GM18867 (cell line): Measurements from ENCODE around the gene EBI3.
"Not testable (repeated sequence)": the region's sequence is repeated elsewhere in the genome, so short reads cannot be mapped to it uniquely, and the experiment has no call there.

Experiments
- ATAC-seq: cut with Tn5 transposase; IDR thresholded peaks from one replicate; pipeline ENCODE4 v1.9.1; 2021; ENCODE audit warnings: mild to moderate bottlenecking, moderate library complexity; ENCODE audit not compliant: unreplicated experiment

Gene EBI3

DNA sequence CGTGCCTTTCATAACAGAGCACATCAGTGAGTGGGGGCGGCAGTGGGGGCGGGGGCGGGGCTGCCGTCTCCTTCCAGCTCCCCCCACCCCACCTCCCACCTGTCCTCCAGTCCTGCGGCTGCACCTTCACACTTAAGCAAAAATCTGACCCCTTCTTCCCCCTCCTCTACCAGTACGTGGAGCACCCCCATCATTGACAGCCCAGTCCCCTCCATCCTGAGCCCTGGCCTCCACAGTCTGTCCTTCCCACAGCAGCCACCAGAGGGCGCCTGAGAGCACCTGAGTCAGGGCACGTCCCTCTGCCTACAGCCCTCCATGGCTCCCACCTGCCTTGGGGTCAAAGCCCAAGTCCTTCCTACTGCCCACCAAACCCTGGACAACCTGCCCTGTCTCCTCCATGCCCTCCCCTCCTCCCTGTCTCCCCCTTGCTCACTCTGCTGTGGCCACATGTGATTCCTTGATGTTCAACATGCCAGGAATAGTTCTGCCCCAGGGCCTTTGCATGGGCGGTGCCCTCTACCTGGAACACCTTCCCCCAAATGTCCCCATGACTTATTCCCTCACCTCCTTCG is 4.0 kb downstream of the EBI3 start:
- no peak for ATAC-seq

DNA sequence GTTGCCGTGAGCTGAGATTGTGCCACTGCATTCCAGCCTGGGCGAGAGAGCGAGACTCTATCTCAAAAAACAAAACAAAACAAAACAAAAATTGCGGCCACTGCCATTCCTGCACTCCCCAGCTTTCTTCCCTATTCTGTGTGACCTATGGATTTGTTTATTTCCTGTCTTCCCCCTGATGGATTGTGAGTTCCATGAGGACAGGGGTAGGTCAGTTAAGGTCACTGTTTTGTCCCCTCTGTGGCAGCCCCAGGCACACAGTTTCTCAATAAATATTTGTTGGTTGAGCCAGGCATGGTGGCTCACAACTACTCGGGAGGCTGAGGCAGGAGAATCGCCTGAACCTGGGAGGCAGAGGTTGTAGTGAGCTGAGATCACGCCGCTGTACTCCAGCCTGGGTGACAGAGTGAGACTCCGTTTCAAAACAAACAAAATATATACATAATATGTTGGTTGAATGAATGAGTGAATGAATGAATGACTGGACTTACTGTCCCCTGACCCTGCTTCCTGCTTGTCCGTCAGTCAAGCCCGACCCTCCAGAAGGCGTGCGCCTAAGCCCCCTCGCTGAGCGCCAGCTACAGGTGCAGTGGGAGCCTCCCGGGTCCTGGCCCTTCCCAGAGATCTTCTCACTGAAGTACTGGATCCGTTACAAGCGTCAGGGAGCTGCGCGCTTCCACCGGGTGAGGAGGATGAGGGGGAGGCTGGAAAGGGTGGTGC is 5.0 kb downstream of the EBI3 start:
- ATAC-seq = no peak

DNA sequence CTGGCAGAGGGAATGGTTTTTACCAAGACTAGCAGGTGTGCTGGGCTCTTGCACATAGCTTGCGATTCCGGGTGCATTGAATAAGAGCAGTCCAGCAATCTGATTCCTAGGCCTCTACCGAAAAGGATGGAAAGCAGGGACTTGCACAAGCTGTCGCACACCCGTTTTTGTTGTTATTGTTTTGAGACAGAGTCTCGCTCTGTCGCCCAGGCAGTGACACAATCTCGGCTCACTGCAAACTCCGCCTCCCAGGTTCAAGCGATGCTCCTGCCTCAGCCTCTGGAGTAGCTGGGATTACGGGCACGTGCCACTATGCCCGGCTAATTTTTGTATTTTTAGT is 5.5 kb downstream of the EBI3 start:
- no peak for ATAC-seq

DNA sequence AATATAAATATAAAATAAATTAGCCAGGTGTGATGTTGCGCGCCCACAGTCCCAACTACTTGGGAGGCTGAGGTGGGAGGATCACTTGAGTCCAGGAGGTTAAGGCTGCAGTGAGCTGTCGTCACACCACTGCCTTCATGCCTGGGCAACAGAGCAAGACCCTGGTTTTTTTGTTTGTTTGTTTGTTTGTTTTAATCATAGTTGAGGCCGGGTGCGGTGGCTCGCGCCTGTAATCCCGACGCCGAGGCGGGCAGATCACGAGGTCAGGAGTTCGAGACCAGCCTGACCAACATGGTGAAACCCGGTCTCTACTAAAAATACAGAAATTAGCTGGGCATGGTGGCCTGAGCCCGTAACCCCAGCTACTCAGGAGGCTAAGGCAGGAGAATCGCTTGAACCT is 8.2 kb downstream of the EBI3 start:
- not testable (repeated sequence) for ATAC-seq

DNA sequence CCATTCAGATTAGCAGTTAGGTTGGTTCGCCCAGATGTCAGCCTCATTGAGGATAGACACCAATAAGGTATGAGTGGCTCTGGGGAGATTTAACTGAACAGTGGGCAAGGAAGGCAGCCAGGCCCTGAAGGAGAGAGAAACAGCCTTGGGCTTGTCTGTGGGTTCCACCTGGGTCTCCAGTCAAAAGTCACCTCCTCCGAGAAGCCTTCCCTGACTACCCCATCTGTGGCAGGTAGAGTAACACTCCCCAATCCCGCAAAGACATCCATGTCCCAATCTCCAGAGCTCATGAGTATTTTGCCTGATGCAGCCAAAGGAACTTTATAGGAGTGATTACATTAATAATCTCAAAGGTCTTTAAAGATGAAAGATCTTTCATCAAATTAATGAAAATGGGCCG is 9.5 kb downstream of the EBI3 start:
- no peak for ATAC-seq

DNA sequence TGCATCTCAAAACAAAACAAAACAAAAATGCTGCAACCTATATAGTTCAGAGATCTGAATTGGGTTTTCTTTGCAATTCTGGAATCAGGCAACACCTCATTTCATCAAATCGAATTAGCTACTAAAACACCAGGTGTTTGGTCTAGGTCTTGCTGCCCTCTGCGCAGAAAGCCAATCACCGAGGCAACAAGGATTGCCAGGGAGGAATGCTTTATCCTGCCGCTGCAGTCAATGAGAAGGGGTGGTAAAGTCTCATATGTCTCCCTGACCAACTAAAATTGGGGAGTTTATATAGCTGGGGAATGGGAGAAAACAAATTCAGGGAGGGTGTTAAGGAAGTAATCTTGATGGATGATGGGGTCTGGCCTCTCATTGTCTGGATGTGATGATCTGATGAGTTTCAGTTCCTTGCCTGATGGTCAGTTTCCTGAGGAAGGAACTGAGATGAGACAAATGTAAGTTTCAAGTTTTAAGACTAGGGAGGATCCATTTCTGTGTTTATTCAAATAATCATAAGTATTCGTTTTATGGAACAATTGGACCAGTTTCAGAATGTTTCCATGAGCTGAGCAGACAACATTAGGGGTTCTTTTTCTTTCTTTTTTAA is 12.6 kb downstream of the EBI3 start:
- no peak for ATAC-seq

DNA sequence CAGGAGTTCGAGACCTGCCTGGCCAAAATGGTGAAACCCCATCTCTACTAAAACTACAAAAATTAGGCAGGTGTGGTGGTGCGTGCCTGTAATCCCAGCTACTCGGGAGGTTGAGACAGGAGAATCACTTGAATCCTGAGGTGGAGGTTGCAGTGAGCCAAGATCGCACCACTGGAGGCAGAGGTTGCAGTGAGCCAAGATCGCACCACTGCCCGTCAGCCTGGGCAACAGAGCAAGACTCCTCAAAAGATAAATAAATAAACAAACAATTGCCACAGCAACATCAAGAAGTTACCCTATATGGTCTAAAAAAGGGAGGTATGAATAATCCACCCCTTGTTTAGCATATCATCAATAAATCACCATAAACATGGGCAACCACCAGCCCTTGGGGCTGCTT is 16.6 kb downstream of the EBI3 start:
- not testable (repeated sequence) for ATAC-seq

DNA sequence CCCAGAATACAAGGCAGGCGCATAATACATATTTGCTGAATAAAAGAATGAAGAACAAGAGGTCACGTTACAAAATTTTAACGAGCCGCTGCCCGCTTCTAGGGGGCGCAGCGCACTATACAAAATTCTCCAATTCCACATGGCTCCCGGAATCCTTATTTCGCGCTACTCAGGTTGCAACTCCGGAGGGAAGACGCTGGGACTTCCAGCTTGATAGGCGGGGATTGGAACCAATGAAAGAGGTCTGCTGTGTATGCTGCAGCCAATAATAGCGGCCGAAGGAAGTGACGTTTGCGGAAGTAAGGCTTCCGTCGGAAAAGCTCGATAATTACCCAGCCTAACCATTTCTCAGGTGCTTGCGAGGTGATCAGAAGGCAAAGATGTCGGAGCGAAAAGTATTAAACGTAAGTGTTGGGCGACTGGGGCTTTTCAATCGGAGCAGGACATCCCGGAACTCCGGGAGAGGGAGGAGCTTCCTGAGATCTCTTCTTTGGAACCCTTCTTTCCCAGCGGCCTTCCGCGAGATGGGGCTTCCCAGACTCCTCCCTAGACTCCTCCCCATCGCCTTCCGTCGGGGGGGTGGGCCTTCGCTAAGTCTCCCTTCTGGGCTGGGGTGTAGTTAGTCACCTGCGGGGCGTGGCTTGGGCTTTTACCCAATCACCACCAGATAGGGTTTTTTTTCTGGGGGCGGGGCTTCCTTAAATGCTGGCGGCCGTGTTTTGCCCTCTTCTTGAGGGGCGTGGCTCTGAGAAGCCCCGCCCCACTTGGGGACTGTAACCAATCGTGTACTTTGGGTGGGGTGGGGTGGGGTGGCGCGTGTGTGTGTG is 17.7 kb downstream of the EBI3 start, which contains the start of gene YJU2:
YJU2 (plus strand) TSS at position 314 of the 827 bp plus-strand sequence; CDS start at position 381, 67 bp downstream.
- ATAC-seq = peak; percentile 81

DNA sequence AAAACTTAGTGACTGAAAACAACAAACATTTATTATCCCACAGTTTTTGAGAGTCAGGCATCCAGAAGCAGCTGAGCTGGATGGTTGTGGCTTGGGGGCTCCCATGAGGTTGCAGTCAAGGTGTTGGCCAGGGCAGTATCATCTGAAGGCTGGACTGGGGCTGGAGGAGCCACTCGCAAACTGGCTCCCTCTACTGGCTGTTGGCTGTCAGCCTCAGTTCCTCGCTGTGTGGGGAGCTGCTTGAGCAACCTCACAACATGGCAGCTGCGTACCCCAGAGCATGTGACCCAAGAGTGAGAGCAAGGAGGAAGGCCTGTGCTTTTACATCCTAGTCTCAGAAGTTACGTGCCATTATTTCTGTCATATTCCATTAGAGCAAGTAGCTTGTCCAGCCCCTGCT is 27.2 kb downstream of the EBI3 start:
- ATAC-seq = no peak

DNA sequence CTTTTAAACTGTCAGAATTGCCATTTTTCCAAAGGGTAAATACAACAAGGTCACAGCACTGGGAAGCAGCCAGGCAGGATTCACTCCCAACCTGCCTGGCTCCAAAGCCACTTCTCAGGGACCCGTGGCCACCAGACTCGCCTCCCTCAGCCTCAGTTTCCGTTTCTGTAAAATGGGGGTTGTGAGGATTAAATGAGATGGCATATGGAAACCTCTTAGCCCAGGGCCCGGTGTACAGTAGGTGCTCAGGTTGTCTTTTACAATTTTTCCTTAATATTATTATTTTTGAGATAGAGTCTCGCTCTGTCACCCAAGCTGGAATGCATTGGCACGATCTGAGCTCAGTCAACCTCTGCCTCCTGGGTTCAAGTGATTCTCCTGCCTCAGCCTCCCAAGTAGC is 27.7 kb downstream of the EBI3 start:
- no peak for ATAC-seq

DNA sequence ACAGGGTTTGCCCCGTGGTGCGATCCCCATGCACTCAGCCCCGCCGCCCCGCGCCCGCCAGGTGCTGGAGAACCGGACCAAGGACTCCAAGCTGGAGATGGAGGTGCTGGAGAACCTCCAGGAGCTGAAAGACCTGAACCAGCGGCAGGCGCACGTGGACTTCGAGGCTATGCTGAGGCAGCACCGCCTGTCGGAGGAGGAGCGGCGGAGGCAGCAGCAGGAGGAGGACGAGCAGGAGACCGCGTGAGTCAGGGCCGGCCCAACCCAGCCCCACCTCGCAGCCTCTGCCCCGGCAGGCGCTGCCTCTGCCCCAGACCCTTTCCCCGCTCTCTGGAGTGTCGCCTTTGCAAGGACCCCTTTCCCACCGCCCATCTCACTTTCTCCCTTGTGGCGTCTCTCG is 28.9 kb downstream of the EBI3 start:
- no peak for ATAC-seq

DNA sequence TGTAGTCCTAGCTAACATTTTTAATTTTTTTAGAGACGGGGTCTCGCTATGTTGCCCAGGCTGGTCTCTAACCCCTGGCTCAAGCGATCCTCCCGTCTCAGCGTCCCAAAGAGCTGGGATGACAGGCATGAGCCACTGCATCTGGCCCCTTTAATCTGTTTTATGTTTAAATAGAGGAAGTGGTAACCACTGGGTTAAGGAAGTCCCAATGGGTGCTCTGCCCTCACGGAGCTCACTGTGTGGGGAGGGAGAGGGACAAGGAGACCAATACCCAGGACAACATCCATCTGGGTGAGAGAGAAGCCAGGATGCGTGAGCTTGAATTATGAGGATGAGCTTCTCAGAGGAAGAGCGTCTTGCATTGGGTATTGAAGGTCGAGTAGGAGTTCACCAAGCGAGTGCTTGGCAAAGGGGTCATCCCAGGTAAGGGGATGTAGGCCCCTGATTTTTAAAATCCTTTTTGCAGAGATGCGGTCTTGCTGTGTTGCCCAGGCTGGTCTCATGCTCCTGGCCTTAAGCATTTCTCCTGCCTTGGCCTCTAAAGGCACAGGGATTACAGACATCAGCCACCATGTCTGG is 31.4 kb downstream of the EBI3 start:
- no peak for ATAC-seq

DNA sequence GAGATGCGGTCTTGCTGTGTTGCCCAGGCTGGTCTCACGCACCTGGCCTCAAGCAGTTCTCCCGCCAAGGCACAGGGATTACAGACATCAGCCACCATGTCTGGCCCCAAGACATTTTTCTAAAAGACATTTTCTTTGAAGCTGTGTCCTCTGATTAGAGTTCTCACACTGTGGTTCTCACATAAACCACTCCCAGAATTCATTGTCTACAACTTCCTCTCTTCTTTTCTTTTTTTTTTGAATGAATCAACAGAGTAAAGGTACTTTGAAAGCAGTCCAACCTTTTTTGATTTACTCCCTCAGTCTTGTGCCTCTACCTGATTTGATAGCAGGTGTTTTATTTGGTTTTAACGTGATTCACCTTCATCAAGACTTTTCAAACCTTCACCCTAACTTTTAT is 35.5 kb downstream of the EBI3 start:
- ATAC-seq = no peak

DNA sequence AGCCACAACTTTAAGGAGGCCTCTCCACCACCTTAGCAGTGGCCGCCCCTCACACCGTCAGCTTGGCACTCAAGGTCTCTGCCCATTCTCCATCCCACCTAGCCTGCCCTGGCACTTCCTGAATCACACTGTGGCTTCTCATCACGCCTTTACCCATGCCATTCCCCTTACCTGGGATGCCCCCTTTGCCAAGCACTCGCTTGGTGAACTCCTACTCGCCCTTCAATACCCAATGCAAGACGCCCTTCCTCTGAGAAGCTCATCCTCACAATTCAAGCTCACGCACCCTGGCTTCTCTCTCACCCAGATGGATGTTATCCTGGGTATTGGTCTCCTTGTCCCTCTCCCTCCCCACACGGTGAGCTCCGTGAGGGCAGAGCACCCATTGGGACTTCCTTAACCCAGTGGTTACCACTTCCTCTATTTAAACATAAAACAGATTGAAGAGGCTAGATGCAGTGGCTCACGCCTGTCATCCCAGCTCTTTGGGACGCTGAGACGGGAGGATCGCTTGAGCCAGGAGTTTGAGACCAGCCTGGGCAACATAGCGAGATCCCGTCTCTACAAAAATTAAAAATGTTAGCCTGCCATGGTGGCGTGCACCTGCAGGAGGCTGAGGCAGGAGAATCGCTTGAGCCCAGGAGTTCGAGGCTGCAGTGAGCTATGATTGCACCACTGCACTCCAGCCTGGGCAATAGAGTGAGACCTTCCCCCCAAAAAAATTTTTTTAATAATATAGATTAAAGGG is 37.1 kb downstream of the EBI3 start:
- ATAC-seq = no peak

DNA sequence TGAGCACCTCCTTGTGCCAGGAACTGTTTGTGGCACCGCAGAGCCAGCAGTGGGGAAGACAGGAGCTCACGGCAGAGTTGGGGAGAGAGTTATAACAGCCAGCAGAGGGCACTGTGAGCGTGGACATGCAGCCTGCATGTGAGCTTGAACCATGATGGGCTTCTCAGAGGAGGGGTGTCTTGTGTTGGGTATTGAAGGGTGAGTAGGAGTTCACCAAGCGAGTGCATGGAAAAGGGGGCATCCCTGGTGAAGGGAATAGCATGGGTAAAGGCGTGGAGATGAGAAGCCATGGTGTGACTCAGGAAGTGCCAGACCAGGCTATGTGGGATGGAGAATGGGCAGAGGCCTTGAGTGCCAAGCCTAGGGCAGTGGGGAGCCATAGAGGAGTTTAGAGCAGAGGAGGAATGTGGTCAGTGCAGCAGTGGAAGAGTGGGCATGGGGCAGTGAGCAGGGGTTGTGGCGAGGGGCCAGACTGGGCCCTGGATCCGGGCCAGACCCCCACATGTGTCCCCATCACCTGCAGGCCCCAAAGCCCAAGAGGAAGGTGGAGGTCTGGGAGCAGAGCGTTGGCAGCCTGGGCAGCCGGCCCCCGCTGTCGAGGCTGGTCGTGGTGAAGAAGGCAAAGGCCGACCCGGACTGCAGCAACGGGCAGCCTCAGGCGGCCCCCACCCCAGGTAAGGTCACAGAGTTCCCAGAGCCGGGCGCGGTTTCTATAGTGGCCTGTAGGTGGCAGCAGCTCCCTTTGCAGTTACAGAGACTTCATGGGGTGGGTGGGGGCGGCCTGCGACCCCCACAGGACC is 38.0 kb downstream of the EBI3 start:
- ATAC-seq = no peak

DNA sequence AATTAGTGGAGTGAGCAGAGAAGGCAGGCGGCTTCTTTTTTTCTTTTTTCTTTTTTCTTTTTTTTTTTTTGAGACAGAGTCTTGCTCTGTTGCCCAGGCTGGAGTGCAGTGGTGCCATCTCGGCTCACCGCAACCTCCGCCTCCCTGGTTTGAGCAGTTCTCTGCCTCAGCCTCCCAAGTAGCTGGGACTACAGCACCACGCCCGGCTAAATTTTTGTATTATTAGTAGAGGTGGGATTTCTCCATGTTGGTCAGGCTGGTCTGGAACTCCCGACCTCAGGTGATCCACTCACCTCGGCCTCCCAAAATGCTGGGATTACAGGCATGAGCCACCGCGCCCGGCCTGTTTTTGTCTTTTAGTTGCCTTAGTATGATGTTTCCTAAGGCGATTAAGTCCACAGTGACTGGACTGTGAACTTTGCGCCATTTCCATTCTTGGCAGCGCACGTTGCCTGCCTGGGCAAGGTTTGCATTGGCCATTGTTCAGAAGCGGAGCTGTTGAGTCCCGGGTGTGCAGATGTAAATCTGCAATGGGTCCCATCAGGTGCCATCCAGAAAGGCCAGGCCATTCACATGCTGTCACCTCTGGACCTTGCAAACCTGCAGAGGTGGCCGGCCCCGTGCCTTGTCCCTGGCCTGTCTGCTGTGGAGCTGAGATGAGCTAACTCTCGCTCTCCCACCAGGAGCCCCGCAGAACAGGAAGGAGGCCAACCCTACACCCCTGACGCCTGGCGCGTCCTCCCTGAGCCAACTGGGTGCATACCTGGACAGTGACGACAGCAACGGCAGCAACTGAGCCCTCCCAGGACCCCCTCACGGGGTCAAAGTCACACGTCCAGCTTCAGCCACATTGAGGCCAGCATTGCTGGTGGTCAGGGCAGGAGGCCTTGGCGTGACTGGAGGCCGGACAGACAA is 38.8 kb downstream of the EBI3 start:
- ATAC-seq = no peak

DNA sequence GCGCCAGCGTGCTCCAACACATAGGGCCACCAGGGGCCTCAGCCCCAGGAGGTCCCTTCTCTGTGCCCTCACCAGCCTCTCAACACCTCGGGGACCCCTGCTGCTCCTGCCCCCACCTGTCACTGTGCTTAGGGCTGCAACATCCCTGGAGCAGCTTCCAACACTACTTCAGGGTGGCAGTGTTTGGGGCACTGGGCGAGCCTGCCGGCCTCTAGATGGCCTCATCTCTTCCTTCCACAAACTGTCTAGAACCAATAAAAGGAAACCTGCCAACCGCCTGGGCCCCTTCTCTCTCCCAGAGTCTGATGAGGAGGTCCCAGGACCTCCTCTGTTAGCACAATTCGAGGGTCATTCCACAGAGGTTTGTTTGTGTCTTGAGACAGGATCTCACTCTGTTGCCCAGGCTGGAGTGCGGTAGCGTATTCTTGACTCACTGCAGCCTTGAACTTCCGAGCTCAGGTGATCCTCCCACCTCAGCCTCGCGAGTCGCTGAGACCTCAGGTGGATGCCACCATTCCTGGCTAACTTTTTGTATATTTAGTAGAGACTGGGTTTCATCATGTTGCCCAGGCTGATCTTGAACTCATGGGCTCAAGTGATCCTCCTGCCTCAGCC is 39.6 kb downstream of the EBI3 start:
- ATAC-seq = no peak

DNA sequence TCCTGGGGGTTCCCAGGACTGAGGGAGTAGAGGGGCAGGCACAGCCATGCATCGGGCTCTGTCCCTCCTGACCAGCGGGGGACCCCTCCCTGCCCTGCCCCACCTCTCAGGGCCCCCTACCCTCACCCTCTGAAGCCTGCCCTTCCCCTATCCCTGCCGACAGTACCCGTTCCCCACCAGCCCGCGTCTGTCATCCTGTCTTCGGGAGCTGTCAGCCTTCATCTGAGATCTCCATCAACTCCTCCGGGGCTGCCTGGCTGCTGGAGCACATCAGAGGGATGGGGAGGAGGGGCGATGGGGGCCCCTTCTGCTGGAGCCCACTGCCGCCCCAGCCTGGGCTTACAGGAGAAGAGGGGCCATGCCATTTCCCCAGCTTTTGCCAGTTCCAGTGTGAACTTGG is 43.6 kb downstream of the EBI3 start:
- ATAC-seq = no peak
